GM21526 (cell line): ENCODE results near the gene LPP.

Experiments
- ATAC-seq: cut with Tn5 transposase; IDR thresholded peaks from one replicate; pipeline ENCODE4 v1.9.1; 2021; ENCODE audit warnings: moderate library complexity; ENCODE audit not compliant: unreplicated experiment, low FRiP score

LPP gene

GRCh38 chr3:188242436-188243123, 88.6 kb downstream of the LPP start:
- ATAC-seq: no peak

DNA sequence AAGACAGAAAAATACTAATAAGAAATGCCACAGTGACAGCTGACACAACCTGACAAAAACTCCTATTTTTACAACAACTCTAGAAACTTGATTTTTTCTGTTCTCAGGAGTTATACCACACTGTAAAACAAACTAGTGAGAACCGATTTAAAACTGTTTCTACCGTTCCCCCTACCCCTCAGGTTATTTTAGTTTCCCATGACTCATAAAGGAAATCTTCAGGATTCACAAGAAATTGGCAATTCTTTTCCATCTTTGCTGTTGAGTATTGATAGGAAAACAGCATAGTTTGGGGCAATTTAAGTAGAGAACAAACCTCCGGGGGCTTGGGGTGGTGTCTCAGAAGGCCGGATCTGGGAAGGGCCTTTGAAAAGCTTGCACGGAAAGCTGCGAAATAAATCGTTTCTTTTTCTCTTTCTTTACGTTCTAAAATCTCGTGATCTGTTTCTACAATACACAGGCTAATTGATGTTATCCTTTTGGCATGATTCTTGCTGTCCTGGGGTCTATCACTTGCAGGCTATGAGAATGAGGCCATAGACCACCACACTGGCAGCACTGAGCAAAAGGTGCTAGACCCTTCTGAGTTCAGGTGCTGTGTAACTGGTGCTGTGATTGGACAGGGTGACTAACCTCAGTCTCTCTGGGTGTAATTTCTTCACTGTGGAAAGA, 89.3 kb downstream of the LPP start:
- ATAC-seq: no peak

GRCh38 chr3:188244395-188244861, 90.5 kb downstream of the LPP start:
- ATAC-seq: no peak

GRCh38 chr3:188246905-188247304, 92.9 kb downstream of the LPP start:
- ATAC-seq: no peak

GRCh38 chr3:188248036-188248561, 94.1 kb downstream of the LPP start:
- ATAC-seq: no peak

- ATAC-seq: no peak
Observed at GRCh38 chr3:188253123-188253793, 99.3 kb downstream of the LPP start.

DNA sequence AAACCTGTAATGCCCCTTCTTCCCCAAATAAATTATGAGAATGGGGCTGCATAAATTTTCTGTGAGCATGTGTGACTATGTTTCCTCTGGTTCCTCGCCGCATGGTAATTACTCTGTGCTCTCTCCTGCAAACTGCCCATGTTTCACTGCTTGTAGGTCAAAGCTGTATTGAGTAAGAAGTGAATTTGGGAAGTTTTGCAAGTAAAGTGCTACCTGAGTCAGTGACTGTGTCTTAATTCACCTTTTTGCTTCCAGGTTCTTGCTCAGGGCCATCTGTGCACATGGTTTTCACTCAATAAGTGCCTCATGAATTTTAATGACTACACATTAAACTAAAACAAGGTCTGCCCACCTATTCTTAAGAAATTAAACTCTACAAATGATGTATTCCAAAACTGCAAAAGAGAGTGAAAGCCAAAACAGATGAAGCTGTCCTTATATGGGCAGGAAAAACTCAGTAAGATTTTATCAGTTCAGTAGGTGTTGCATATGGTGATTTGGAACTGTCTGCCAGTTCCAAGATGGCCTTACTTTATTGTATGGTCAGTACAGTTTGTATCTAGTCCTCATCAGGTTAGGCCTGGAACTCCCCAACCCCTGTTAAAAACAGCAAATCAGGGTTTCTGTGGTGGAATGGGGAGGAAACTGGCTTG, 100.0 kb downstream of the LPP start:
- no peak for ATAC-seq

- ATAC-seq: no peak
Observed at GRCh38 chr3:188254520-188255070, 100.6 kb downstream of the LPP start.

GRCh38 chr3:188255190-188255589, 101.2 kb downstream of the LPP start:
- no peak for ATAC-seq

DNA sequence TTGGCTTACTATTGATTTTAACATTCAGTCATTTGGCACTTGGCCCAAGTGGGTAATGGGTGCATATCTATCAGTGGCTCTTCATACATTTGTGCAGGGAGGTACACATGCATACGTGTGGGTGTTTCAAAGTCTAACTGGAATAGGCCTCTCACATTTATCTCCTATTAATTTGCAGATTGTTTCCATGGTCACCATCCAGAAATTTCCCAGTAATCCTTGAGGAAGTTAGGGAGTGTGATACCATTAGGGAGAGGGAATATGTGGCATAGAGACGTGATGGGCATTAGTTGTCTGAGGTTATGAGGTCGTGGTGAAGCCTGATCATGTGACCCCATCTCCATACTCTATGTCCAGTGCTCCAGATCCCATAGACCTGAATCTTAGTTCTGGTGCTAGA, 102.8 kb downstream of the LPP start:
- no peak for ATAC-seq

DNA sequence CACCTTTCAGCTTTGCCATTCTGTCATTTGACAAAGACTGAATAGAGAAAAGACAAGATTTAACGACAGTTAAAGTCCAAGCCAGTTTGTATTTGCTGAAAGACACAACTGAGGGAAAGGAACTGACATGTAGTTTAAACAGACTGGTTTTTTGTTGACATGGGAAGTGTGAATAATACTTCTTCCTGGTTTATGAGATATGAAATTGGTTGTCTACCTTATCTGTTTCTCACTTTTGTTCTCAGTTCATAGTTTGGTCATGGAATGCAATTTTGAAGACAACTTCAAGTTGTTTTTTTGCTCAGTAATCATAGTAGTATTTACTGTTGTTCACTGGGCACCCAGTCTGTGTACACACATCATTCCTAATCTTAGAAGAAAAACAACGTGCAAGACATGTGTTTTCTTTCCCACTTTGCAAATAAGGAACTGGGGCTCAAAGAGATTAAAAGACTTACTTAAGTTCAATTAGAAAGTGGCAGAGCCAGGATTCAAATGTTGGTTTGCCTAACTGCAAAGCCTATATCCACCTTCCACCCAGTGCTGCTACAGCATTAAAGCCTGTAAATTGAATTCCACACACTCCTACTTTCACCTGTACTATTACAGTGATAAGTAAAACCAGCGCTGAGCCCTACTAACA, 103.5 kb downstream of the LPP start:
- no peak for ATAC-seq

GRCh38 chr3:188259191-188259590, 105.2 kb downstream of the LPP start:
- ATAC-seq: no peak

- ATAC-seq: no peak
Observed at GRCh38 chr3:188259596-188259995, 105.6 kb downstream of the LPP start.

DNA sequence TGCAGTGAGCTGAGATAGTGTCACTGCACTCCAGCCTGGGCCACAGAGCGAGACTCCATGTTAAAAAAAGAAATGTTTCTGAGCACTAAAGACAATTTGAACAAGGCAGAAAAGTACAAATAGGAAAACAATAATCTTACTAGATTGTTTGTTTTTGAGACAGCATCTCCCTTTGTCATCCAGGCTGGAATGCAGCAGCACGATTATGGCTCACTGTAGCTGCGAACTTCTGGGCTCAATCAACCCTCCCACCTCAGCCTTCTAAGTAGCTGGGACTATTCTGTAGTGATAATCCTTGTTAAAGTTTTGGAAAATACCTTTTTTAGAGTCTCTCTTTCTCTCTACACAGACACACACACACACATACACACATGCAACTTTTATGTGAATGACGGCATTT, 107.1 kb downstream of the LPP start:
- ATAC-seq: no peak

DNA sequence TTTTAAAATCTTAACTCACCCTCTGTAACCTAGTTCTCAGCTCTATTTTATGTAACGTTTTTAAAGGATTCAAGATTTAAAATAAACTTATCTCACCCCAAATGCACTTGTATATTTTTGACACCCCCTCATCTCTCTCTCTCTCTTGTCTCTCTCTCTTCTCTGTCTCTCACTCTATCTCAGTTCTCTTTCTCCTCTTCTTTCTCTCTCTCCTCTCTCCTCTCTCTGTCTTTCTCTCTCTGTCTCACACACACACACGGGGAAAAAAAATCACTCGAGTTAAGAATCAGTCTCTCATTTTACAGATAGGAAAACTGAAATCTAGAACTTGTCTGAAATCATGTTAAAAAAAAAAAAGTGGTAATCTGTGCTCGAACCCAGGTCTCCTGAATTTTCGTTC, 108.5 kb downstream of the LPP start:
- ATAC-seq: no peak

DNA sequence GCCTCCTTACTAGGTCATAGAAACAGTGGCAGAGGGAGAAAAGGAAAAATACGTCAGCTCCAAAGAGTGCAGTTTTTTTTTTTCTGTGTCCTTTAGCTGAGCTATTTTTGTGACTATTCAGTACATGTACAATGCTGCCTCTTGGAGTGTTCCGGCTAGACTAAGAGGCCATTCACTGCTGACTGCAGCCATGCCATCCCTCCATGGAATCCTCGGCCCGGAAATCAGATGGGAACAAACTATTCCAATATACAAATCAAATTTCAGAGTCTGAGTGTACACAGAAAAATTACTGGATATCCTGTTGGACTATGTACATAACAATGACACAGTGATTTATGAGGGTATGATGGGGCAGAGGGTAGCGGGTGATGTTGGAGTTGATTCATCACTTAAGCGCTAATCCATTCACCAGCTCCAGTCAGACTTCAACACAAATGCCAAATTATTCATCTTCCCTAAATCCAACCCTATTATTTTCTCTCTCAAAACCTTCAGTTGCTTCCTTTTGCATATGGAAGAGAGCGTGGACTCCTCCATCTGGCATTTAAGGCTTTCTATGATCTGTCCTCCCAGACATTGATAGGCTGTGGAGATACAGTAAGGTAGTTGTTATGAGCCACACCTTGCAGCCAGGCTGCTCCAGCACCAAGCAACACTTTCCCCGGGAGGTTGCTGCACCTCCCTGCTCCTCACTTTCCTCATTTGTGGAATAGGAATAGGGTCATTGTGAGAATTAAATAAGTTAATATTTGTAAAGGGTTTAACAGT, 109.1 kb downstream of the LPP start:
- no peak for ATAC-seq

DNA sequence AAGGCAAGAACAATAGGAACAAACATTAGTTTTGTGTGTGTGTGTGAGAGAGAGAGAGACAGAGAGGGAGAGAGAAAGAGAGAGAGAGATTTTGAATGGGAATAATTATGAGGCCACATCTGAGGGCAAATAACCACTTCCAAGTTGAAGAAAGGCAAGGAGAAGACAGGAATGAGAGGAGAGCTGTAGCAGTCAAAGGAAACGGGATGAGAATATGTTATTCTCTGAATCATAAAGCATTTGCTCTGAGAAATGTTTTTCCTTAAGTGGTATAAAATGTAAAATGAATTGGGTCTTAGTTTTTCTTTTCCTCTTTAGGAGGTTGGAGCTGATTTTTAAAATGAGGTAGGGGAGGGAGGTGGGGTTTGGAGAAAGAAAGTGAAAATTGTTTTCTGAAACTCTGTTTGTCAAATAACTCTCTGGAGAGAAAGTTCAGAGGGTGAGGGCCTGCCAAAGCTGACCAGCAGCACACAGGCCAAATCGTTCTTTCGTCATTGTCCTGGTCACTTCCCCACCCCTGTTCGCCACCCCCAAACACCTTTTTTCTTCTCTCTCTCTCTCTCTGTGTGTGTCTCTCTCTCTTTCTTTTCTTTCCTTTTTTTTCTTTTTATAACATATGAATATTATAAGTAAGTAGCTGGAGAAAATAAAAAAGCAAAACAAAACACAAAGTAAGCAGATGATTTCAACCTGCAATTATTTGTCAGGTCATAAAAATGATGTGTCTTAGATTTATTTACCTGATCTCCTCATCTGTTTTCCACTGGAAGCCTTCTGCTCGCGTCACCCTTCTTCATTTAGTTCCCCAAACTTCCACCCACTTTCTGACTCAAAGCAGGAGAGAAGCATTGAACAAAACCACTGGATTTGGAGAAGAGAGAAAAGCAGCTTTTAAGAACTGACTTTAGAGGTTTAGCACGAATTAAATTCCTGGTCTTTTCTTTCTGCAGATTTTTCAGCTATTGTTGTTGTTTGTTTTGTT, 110.6 kb downstream of the LPP start:
- no peak for ATAC-seq

GRCh38 chr3:188266562-188267274, 112.8 kb downstream of the LPP start:
- no peak for ATAC-seq
